Activated CD8-positive, alpha-beta memory T cell treated with anti-CD3 and anti-CD28 coated beads, Interleukin-2, amount 50 U/mL, for 1 hour (primary cell): ENCODE results near the gene PPIL1.
"Not testable (repeated sequence)": the region's sequence is repeated elsewhere in the genome, so short reads cannot be mapped to it uniquely, and the experiment has no call there.

ENCODE experiments used
- DNase-seq: peaks from one replicate; pipeline ENCODE4 v3.0.0-alpha.2; 2020; ENCODE audit errors: extremely low read depth

The PPIL1 gene

DNA sequence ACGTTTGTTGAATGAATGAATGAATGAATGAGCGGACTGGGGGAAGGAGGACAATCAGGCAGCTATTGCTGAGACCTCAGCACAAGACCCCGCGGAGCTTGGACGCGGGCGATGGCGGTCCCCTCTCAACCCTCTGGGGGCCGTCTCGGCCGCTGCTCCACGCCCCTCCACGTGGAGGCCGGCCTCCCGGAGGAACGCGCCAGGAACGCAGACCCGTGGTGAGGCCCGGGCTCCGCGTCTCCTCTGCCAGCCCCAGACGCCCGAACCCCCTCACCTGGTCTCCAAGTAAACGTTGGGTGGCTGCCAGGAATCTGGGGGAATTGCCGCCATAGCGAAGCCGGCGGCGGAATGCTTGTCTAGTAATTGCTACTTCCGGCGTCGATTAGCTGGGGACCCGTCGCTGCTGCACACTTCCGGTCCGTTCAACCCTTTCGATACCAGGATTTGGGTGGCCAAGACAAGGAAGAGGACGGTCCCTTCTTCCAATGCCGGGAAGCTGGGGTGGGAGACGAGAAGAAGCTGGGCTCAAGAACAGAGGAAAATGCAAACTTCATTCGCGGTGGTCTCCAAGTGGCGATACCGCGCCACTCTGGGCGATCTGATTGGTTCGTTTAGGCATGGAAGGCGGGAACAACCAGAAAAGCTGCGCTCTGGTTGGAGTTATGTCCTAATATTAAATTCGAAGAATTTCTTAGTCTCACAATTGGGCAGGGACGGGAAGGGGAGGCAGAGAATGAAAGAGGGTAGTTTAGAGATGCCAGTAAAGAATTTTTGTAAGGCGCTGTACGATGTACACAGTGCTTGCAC, at the start of gene PPIL1:
Gene PPIL1 (minus strand): TSS at position 361 of the 807 bp plus-strand sequence. CDS start 31 bp downstream, at position 330.
- DNase-seq: peak; percentile 83

- no peak for DNase-seq
These were observed 49.5 kb upstream of the PPIL1 start for GRCh38 chr6:36924131-36924530.

DNA sequence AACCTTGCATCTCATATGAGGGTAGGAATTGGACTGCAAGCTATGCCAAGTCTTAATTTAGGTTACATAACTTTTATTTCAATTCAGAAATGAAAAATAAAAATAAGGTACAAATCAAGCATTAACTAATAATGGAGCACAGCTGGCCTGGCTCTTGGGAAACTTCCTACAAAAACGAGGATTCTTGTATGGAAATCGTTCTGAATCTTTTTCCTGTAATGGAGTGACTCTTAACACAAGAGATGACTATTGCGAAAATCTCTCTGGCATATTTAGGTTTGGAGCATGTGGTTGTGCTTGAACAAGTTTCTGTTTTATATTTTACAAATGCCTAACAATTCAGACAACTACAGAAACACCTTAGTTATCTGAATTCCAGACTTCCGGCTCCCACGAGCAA, 45.9 kb upstream of the PPIL1 start:
- no peak for DNase-seq

DNA sequence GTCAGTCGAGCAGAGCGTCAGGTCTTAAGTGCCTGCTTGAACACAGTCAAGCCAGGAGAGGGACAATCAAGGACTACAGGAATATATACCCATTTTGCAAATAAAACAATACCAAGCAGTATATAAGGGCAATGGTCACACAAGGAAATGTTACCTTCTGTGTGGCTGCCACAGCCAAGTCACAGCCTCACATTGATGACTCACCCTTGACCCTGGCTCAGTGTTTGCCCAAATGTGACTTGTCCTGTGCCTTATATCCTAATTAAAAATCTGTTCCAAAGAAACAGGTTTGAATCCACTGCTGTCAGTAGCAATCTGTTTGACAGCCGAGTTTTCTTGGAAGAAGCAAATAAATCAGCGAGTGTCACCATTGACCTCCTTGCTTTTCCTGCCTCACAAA, 45.4 kb upstream of the PPIL1 start:
- DNase-seq: no peak

DNA sequence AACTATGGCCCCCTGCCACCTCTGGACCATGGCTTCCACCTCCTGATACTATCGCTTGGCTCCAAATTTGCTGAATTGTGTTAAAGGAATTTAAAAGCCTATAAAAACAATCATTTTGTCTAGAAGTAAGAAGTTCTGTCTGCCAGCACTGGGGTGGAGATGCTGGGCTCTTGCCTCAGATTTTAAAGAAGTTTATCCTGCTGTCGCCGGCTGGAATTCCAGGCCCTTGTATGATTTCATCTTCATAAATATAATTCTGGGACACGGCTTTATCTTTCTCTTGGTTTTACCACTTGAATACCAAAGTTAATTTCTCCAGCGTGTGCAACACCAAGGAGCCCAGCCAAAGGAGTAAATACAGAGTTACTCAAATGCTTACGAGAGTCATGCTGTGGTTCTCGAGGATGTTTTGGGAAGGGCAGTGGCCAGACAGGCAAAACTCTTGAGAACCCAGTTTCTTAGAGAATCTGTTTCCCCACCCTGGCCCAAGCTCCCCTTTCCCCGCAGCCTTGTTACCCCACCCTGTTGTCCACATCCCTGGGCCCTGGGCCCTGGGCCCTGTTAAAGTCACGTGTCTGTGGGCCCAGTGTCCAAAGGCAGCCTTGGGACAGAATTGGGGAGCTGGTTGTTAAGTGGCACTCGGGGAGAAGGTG, 43.1 kb upstream of the PPIL1 start:
- DNase-seq: no peak

GRCh38 chr6:36916126-36916525, 41.5 kb upstream of the PPIL1 start:
- DNase-seq: no peak

DNA sequence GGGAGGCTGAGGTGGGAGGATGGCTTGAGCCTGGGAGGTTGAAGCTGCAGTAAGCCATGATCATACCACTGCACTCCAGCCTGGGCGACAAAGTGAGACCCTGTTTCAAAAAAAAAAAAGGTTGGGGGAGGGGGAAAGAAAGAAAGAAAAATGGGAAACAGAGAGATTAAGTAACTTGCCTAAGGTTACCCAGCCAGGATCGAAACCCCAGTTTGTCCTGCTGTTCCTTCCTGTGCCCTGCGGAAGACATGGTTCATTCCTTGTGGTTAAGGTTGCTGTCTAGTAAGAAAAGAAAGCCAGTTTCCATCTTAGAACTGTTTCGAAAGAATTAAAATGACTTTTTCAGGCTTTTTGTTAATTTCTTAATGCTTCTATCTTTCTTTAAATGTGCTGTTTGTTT, 41.0 kb upstream of the PPIL1 start:
- no peak for DNase-seq

DNA sequence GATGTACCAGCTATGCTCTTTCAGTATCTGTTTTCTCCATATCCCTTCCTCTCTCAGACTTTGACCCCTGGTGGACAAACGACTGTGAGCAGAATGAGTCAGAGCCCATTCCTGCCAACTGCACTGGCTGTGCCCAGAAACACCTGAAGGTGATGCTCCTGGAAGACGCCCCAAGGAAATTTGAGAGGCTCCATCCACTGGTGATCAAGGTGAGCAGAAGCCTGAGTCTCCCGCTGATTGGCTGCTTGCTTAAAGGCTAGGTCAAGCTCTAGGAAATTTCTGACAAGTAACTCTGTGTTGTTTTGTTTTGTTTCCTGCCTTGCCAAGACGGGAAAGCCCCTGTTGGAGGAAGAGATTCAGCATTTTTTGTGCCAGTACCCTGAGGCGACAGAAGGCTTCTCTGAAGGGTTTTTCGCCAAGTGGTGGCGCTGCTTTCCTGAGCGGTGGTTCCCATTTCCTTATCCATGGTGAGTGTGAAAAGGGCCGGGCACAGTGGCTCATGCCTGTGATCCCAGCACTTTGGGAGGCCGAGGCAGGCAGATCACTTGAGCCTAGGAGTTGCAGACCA, 39.7 kb upstream of the PPIL1 start:
- no peak for DNase-seq

DNA sequence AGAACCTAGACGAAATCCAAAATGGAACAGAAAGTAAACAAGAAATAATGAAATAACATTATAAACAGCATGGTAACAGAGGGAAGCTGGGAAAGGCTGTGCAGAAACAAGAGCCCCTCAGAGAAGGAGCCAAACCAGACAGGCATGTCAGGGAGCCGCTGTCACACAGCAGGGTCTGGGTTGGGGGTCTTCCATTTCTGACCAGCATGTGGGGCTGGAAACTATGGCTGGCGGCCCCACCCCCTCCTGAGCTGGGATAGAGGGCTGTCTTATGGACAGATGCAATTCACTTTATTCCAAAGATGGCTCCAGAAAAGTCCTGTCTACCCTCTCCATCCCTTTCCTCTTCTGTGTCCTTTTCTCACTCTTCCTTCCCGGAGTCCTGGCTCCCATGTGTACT, 38.5 kb upstream of the PPIL1 start:
- no peak for DNase-seq

- peak; percentile 18 for DNase-seq
These were observed 38.0 kb upstream of the PPIL1 start for GRCh38 chr6:36912586-36912985.

DNA sequence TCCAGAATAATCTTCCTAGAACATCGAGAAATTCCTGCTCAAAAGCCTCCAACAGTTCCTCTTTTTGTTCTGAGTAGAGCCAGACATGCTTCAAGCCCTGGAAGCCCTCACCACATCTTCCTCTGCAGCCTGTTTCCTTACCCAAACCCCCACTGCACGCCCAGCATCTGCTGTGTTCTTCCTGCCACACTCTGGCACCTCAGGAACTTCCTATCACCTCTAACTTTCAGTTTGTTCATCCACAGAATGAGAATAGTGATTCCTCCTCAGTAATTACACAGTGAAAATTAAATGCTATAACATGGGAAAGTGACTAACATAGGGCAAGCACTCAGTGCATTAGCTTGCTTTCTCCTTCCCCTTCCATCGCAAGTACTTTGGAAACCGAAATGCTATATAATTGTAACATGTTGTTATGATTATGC, 37.4 kb upstream of the PPIL1 start:
- no peak for DNase-seq

DNA sequence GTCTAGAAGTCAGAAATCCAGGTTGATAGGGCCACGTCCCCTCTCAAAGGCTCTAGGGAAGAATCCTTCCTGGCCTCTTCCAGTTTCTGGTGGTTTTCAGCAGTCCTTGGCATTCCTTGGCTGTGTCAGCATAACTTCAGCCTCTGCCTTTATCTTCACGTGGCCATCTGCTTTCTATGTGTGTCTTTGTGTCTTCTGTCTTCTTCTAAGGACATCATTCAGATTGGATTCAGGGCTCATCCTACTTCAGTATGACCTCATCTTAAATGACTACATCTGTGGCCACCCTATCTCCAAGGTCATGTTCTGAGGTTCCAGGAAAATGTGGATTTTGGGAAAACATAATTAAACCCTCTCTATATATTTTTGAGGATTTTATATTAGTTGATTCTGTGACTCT, 34.1 kb upstream of the PPIL1 start:
- no peak for DNase-seq

DNA sequence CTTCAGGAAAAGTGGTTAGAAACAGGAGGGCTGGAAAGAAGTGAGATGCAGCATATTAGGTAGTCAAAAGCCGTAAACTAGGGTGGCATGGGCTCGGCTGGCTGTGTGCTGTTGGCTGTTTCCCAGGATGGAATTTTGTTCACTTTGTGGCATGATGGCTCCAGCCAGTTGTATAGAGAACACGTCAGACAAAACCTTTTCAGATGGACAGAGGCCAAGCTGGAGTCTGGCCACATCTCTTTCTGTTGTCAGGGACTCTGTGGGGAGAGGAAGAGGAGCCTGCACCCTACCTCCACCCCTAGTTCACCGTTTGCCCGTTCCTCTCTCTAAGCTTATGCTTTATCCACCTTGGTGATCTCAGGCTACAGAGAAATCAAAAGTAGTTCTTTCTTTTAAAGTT, 33.2 kb upstream of the PPIL1 start:
- no peak for DNase-seq

GRCh38 chr6:36906539-36907325, 32.1 kb upstream of the PPIL1 start:
- DNase-seq: no peak

DNA sequence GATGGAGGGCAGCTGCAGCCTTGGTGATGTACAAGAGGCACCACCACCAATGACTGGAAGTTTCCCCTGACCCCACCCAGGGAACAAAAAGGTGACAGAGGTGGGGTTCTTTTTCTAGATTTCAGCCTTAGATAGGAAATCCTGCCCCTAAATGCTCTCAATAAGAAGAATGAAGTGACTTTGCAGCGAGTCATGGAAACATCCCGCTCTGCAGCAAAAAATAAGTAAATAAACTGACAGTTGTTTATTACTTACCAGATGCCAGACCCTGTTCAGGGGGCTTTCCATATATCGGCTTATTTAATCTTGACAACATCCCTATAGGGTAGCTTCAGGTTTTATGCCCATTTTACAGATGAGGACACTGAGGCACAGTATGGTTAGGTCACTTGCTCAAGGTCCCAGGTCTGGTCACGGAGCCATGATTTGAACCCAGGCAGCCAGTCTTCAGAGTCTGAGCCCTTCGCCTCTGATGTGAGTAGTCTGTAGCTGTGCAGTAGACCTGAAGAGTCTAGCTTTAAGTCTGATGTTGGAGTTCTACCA, 30.3 kb upstream of the PPIL1 start:
- no peak for DNase-seq

- DNase-seq: no peak
These were observed 29.5 kb upstream of the PPIL1 start for GRCh38 chr6:36904114-36904513.

DNA sequence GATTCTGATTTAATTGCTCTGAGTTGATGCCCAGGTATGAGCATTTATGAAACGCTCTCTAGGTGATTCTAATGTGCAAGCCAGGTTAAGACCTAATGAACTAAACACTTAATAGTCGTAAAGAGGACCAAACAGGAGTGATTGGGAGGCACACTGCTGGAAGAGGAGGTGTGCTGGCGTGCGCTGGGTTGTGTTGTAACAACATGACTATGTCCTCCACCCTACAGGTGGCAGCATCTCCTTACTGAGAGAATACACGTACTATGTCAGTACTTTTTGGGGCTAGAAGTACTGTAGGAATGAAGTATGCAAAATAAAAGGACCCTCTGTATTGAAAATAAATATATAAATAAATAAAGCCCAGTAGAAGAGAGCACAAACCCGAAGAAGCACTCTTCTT, 23.0 kb upstream of the PPIL1 start:
- DNase-seq: no peak

- DNase-seq: no peak
These were observed 19.7 kb upstream of the PPIL1 start for GRCh38 chr6:36893976-36894932.

GRCh38 chr6:36891153-36891552, 16.6 kb upstream of the PPIL1 start:
- not testable (repeated sequence) for DNase-seq

DNA sequence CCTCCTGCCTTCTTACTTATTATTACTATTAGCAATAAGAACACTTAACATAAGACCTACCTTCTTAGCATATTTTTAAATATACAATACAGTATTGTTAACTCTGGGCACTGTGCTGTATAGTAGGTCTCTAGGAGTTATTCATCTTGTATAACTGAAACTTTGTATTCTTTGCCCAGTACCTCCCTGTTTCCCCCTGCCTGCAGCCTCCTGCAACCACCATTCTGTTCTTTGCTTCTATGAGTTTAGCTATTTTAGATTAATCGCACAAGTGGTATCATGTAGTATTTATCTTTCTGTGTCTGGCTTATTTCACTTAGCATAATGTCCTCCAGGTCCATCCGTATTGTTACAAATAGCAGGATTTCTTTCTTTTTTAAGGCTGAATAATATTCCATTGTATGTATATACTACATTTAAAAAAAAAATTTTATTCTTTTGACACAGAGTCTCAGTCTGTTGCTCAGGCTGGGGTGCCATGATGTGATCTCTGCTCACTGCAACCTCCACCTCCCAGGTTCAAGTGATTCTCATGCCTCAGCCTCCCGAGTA, 15.6 kb upstream of the PPIL1 start:
- DNase-seq: no peak
